IPS-18c (cell line): ENCODE data around the gene FANCE.

ENCODE experiments used
- H3K4me3 ChIP-seq: 2 replicates; pipeline ENCODE4 v1.7.0; 2013; ENCODE audit warnings: low read depth, mild to moderate bottlenecking, low read length, moderate library complexity; ENCODE audit not compliant: insufficient read depth
- H3K9me3 ChIP-seq: one replicate; pipeline ENCODE4 v1.6.1; 2013; ENCODE audit warnings: mild to moderate bottlenecking, low read length, moderate library complexity; ENCODE audit not compliant: control insufficient read depth, insufficient read depth

FANCE gene

DNA sequence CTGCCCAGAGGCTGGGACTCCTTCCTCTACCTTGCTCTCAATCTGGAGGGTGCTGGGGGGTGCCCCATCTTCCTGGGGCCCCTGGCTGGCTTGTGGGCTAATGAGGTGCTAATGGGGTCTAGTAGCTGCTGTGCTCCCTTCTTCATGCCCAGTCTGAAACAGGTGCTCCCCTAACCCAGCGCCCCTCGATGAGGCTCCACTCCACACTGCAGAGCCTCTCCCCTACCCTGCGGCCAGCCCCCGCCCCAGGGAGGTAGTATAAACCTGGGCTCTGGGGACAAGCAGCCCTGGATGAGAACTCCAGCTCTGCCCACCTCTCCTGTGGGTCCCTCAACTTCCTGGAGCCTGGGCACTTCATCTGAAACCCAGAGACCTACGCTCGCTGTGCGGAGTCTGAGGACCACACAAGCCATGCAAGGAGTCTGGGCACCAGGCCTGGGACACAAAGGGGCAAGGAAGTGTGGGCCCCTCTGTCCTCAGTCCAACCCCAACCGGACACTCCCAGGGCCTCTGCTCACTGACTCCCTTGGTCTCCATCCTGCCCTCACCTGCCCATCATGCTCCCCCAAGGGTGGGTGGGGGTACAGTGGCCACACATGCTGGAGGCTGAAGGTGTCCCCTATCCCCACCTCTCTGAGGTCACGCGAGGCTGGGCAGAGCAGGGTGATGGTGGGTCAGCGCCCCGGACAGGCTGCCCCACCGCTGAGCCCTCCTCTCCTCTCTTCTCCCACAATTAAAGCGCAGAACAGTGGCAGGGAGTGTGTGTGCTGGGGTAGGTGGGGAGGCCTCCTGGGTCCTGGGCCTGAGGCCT is 22.2 kb downstream of the FANCE start:
- H3K4me3 ChIP-seq = no peak overlapping the region
- no peaks in the 10 kb centered on the region for H3K9me3 ChIP-seq

DNA sequence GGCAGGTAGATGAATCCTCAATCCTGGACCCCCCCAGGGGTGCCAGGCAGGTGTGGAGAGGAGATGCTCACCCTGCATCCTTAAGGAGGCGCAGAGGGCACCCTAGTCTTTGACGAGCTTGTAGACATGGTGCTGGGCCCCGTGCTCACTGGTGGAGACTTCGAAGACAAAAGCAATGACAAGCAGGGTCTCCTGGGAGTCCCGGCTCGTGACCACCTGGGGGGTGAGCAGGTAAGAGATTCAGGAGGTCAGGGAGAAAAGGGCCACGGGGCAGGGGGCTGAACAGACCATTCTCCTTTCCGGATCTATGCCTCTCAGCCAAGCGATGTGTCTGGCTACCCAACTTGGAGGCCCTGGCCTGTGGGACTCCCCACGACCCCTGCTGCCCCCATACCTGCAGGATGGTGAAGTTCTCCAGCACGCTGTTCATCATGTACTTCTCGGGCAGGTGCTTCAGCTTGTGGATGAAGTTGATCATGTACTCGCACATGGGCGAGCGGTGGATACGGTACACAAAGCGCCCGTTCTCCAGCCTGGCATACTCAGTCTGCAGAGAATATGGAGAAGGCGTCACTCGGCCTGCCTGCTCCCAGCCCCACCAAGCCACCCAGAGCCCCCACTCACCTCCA is 22.9 kb downstream of the FANCE start:
- H3K4me3 ChIP-seq = no peak overlapping the region
- no peaks in the 10 kb centered on the region for H3K9me3 ChIP-seq

DNA sequence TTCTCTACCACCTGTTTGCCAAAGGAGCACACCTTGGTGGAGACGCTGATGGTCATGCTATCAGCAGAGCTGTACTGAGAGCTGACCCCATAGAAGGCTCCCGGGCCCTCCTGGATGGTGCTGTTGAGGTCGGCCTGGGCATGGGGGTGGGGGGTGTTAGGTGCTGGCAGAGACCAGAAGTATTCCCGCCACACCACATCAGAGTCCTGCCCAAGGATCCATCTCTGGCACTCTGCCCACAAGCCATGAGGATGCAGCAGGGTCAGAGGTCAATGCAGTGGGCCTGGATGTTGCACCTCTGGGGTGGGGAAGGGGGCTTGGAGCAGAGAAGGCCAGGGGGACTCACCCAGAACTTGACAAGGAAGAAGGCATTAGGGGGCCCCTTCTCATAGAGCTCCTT is 23.4 kb downstream of the FANCE start:
- Histone ChIP-seq H3K4me3 (no peak overlapping the region), H3K9me3 (no peaks in the 10 kb centered on the region)

DNA sequence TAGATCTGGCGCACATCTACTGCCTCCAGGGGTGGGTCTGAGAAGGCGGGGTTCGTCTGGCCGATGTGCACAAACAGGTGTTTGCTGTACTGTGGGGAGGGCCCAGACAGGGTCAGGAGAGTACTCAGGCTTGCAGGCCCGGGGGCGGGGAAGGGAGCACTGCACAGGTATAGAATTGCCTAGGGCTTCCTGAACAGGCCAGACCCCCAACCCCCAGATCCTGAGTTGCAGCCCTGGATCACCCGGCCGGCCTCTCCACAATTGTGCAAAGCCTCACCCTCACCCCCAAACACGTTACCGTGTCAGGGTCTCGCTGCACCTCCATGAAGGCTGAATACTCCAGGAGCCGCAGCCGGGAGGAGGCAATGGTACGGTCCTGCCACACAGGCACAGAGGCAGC is 23.9 kb downstream of the FANCE start:
- H3K9me3 ChIP-seq = no peaks in the 10 kb centered on the region

DNA sequence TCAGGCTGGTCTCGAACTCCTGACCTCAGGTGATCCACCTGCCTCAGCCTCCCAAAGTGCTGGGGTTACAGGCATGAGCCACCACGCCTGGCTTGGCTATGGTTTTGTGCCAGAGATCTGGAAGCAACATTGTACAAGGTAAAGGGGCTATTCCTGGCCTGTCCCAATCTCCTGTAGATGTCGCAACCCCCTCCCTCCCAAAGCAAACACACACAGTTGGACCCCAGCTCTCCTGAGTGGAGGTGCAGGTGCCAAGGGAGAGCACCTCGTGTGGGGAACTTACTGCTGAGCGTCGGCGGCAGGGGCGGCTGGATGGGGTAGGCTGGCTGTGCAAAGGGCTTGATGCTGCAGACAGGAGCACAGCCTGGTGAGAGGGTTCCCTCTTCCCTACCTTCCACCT is 24.9 kb downstream of the FANCE start:
- no peaks in the 10 kb centered on the region for H3K9me3 ChIP-seq

More for the DNA sequence above, 23.9 kb downstream of the FANCE start:
- H3K4me3 ChIP-seq = no peak overlapping the region

DNA sequence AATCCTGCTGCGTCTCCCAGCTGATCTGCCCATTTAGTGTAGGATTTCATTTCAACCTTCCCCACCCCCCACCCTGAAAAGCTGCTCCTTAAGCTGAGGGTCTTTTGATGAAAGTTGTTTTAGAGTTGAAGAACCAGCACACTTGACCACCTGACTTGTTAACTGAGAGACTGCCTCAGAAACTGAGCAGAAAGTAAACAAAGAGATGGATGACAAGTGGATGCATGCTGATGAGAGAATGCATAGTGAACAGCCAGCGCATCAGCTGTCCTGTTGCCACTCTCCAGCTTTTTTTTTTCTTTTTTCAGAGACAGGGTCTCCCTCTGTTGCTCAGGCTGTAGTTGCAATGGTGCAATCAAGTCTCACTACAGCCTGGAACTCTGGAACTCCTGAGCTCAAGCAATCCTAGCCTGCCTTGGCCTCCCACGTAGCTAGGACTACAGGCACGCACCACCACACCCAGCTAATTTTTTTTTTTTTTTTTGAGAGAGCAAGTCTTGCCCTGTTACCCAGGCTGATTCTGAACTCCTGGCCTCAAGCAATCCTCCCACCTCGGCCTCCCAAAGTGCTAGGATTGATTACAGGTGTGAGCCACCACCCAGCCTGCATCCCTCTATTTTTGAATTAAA is 25.5 kb downstream of the FANCE start:
- Histone ChIP-seq H3K9me3 (no peaks in the 10 kb centered on the region), H3K4me3 (no peak overlapping the region)

More for the DNA sequence above, 24.9 kb downstream of the FANCE start:
- H3K4me3 ChIP-seq = no peak overlapping the region

DNA sequence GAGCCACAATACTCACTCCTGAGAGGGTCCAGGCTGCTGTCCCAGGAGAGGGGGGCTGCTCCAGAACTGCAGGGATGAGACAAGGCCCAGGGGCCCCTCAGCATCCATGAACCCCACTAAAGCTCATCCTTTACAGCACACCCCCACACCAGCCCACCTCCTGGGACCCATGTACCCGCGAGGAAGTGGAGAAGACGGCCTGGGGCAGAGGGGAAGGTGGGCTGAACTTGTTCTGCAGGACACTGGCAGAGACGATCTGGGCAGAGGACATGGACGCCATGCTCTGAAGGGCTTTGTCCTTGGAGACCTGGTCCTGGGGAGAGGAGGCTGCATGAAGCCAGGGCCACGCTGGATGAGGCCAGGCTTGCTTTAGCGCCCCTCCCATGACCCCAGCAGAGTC is 26.1 kb downstream of the FANCE start:
- Histone ChIP-seq H3K9me3 (no peaks in the 10 kb centered on the region), H3K4me3 (no peak overlapping the region)

DNA sequence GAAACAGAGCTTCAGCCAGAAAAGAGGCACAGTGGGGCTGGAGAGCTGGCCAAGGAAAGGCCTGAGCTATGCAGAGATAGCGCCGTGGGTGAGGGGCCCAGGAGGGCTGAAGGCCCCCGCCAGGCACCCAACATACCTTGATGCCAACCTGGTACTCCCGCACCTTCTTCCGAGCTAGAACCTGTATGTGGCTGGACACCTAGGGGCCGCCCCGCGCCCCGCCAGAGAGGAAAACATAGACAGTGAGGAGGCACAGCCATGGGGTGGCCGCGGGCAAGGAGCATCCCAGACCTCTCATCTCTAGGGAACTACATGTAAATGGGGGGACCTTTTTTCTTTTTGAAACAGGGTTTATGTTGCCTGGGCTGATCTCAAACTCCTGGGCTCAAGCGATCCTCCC is 28.0 kb downstream of the FANCE start:
- no peaks in the 10 kb centered on the region for H3K9me3 ChIP-seq
- H3K4me3 ChIP-seq = no peak overlapping the region

DNA sequence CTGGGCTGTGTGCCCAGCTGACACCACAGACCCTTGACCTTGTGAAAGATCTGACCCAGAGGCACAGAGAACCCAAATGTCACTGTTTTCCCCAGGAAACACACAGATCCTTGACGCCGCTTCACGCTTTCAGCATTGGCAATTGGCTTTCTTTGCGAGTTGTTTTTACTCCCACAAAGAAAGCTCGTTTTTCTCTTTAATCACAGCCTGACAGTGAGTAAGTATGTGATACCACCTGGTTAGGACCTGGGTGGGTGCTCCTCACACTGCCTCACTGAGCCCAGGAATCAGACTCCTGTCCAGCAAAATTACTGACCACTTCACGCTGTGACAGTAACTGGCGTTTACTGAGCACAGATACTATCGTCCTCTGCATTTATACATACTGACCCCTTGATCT is 29.1 kb downstream of the FANCE start:
- Histone ChIP-seq H3K4me3 (no peak overlapping the region), H3K9me3 (no peaks in the 10 kb centered on the region)

DNA sequence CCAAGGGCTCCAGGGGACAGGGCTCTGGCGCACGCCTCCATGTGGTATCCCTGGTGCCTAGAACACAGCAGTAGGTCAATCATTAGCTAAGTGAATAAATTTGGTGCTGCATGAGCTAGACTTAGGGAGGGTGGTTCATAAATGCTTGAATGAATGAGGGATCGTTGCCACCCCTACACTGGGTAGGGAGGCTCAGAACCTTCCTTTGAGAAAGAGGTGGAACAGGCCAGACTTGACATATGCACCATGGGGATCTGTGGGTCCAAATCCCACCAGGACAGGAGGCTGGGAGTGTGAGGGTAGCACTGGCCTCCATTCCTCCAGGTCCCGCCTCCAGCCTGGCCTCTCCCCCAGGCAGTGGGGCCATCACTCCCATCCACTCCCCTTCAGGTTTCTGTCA is 30.9 kb downstream of the FANCE start:
- H3K4me3 ChIP-seq = no peak overlapping the region
- no peaks in the 10 kb centered on the region for H3K9me3 ChIP-seq

DNA sequence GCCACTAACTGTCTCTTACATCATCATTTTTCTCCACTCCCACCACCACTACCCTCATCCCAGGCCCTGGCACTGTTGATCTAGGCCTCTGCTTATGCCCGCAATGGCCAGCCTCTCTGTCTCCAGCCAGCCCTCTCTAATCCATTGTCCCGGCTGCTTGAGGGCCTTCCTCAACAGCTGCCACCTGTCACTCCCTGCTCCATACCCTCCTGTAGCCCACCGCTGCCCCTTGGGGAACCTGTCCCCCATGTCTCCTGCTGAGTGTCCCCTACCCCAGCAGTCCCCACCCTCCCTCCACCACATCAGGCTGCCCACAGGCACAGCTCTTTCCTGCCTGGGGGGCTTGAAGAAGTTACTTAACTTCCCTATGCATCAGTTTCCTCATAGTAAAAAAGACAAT is 31.4 kb downstream of the FANCE start:
- H3K4me3 ChIP-seq = no peak overlapping the region
- no peaks in the 10 kb centered on the region for H3K9me3 ChIP-seq

DNA sequence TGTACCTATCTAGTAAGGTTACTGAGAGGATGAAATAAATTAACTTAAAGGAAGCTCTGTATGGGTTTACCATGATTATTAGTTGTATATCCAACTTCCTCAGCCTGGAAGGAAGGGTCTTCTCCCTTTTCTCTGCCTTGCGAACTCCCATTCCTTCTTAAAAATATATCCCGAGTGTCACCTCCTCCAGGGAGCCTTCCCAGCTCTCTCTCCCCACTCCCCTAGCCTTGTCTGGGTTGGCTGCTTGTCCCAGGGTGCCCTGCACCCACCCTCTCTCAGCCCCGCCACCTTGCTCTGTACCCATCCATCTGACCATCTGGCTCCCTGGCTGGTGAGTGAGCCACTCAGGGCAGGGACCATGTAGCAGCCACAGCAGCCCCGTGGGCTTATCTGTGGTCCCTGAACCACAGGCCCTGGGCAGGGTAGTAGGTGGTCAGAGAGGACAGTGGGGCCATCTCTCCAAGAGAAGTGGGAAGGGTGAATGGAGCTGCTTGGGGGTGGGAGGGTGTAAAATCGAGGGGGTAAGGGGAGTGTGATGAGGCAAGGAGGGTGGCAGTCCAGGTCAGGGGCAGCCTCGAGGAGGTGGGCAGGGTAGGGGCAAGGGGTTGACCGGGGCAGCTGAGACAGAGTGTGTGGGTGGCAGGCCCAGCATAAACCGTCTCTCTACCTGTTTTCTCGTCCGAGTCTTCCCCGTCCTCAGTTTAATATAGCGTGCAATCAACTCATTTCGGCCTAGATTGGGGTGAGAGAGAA is 31.9 kb downstream of the FANCE start:
- Histone ChIP-seq H3K9me3 (no peaks in the 10 kb centered on the region), H3K4me3 (no peak overlapping the region)

DNA sequence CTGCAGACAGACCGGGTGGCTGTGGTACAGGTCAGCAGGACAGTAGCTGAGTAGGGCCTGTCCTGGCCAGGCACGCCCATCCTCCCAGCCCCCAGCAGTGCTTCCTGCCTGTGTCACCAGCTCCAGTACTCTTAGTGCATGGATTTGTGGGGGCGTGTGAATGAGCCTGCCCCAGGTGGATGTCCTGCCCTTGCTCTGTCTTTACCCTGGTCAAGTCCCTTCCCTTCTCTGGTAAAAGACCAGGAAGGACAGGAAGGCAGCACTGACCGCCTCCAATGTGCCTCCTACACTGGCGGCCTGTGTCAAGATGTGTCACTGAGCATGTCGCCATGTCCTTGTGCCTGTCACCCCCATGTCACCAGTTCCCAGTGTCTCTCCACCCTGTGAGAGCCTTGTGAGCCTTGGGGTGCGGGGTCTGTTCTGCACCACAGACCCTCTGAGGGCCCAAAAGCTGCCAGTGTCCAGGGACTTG is 32.8 kb downstream of the FANCE start:
- Histone ChIP-seq H3K9me3 (no peaks in the 10 kb centered on the region), H3K4me3 (no peak overlapping the region; the same call in 1 of the 2 replicates)

DNA sequence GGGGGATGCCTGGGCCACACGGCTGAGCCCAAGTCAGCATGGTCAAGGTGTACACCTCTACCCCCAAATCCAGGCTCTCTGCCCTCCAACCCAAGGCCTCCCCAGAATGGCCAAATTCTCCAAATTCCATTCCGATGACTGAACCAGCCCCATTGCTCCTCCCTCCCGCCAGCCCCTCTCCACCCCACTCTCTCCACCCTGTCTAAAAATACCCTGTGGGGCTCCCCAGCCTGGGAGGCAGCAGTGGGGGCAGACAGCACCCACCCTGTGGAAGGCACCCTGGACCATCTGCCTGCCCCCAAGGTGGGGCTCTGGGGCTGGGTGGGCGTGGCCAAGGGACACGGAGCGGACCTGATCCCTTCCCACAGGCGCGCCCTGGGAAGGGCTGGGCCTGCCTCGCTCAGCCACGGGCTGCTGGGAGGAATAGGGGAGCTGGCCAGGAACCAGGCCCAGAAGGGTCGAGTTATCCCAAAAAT is 33.3 kb downstream of the FANCE start:
- H3K4me3 ChIP-seq = peak overlapping the region; percentile 39; the same call in 1 of the 2 replicates
- no peaks in the 10 kb centered on the region for H3K9me3 ChIP-seq

DNA sequence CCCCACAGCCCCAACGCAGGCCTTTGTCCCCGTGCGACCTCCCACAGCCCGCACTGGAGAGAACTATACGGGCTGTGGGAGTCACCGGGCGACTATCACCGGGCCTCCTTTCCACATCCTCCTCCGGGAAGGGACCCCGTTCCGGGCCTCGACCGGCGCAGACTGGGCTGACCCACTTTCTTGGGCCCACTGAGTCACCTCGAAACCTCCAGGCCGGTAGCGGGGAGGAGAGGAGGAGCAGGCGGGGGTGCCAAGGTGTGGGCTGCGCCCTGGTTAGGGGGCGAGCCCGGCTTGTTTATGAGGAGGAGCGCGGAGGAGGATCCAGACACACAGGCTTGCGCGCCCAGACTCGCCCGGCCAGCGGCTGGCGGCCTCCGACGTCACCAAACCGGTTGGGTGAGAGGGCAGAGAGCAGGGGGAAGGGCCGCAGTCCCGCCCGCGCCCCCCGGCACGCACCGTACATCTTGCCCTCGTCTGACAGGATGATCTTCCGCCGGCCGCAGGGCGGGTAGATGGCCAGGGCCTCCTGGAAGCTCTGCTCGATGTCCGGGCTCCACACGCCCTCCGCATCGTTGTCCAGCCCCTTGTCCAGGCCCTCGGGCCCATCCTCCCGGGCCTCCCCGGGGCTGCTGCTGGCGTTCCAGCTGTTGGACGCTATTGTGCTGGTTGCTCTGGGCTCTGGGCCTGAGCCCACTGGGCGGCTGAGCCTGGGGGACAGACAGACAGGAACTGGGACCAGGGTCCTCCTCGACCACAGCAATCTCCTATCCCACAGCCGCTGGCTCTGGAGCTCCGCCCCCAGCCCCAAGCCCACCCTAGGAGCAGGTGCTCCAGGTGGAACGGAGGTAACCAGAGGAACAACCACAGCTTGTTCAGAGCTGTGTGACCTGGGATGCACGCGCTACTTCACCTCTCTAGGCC is 34.1 kb downstream of the FANCE start:
- Histone ChIP-seq H3K9me3 (no peaks in the 10 kb centered on the region), H3K4me3 (peak overlapping the region; percentile 39)

DNA sequence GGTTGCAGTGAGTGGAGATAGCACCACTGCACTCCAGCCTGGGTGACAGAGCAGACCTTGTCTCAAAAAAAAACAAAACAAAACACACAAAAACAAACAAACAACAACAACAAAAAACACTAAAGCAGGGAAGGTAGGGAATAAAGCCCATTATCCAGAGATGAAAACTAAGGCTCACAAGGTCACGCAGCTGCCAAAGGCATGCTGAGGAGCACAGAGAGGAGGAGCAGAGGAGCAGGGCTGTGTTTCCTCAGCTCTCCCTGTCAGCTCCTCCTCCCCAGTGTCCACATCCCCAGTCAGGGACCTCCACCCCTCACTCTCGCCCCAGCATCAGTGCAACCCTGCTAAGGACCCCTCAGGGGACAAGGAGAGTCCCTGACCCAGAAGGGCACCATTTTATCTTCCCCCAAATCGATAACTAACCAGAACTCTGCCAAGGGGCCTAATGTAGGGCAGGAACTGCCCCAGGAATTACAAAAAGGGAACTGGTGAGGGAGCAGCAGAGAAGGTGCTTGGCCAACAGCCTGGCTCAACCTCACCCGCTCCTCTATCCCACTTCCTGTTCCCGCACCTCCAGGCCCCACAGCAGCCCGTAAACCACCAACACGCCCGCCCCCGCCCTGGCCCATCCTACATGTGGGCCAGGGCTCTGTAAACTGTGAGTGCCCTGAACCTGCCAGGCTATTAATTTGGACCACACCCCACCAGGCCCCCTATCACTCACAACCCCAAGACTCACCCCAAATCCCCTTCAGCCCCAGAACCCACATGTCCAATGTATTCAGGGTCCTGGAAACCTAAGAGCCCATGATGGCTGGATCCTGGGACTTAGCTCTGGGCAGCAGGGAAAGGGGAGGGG is 35.7 kb downstream of the FANCE start:
- Histone ChIP-seq H3K4me3 (peak overlapping the region; percentile 15), H3K9me3 (no peaks in the 10 kb centered on the region)
